Stomach smooth muscle (tissue), 2 donors: ENCODE measurements around the gene GSTA4.
"Not testable (repeated sequence)": the region's sequence is repeated elsewhere in the genome, so short reads cannot be mapped to it uniquely, and the experiment has no call there.

Experiments
- H3K27ac ChIP-seq: one replicate; pipeline ENCODE4 v1.7.0; 2013; ENCODE audit warnings: mild to moderate bottlenecking, low read length, inconsistent platforms
- H3K27me3 ChIP-seq, 2 donors: one replicate each; pipeline ENCODE4 v1.7.0; 2013; ENCODE audit warnings: low read length in 2 of 2; ENCODE audit not compliant: insufficient read depth in 2 of 2, control insufficient read depth in 1 of 2
- H3K36me3 ChIP-seq, 2 donors: one replicate each; pipeline ENCODE4 v1.7.0; 2013; ENCODE audit warnings: low read length in 2 of 2; ENCODE audit not compliant: control insufficient read depth in 2 of 2, insufficient read depth in 2 of 2
- H3K4me1 ChIP-seq: one replicate; pipeline ENCODE4 v1.7.0; 2013; ENCODE audit warnings: low read length; ENCODE audit not compliant: control insufficient read depth, insufficient read depth
- H3K4me3 ChIP-seq, 2 donors: one replicate each; pipeline ENCODE4 v1.7.0; 2013; ENCODE audit warnings: low read length in 2 of 2
- H3K9ac ChIP-seq, 2 donors: one replicate each; pipeline ENCODE4 v1.7.0; 2013; ENCODE audit warnings: low read length in 2 of 2, mild to moderate bottlenecking in 1 of 2
- H3K9me3 ChIP-seq, 2 donors: one replicate each; pipeline ENCODE4 v1.7.0; 2013; ENCODE audit warnings: low read length in 2 of 2; ENCODE audit not compliant: control insufficient read depth in 2 of 2
- donor health status: healthy.
- donor health status: Pancreatic carcinoma.

GSTA4 gene

GRCh38 chr6:52976149-52976548 is 18.9 kb downstream of the GSTA4 start:
- no peaks in the 10 kb centered on the region for H3K4me1 ChIP-seq
- no peak overlapping the region for H3K4me3 ChIP-seq
- no peaks in the 10 kb centered on the region for H3K27me3 ChIP-seq
- no peak overlapping the region for H3K9ac ChIP-seq
- no peaks in the 10 kb centered on the region for H3K36me3 ChIP-seq
- no peak overlapping the region for H3K27ac ChIP-seq
- no peaks in the 10 kb centered on the region for H3K9me3 ChIP-seq

DNA sequence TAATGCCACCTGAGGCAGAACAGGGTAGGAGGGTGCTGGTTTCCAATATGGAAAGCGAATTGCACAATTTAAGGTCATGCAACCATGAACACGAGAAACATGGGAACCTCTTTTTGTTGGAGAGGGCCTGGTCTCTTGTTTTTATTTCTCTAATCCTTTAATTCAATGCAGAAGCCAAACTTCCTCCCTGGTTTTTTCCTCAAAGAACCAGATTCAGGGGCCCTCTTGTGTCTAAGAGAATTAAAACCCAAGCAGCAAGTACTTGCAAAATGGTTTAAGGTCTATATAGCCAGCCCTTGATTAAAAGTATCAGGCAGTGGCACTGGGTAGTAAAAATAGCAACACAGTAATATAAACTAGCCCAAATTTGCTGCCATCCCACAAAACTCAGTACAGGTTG is 19.5 kb downstream of the GSTA4 start:
- H3K9me3 ChIP-seq: no peaks in the 10 kb centered on the region
- H3K9ac ChIP-seq: no peak overlapping the region
- H3K4me3 ChIP-seq: no peak overlapping the region
- H3K36me3 ChIP-seq: no peaks in the 10 kb centered on the region
- H3K4me1 ChIP-seq: no peaks in the 10 kb centered on the region
- H3K27me3 ChIP-seq: no peaks in the 10 kb centered on the region
- no peak overlapping the region for H3K27ac ChIP-seq

GRCh38 chr6:52972989-52973388 is 22.1 kb downstream of the GSTA4 start:
- Histone ChIP-seq H3K27ac (no peak overlapping the region), H3K4me1 (no peaks in the 10 kb centered on the region), H3K36me3 (no peaks in the 10 kb centered on the region), H3K9ac (no peak overlapping the region), H3K9me3 (no peaks in the 10 kb centered on the region), H3K27me3 (no peaks in the 10 kb centered on the region), H3K4me3 (no peak overlapping the region)

DNA sequence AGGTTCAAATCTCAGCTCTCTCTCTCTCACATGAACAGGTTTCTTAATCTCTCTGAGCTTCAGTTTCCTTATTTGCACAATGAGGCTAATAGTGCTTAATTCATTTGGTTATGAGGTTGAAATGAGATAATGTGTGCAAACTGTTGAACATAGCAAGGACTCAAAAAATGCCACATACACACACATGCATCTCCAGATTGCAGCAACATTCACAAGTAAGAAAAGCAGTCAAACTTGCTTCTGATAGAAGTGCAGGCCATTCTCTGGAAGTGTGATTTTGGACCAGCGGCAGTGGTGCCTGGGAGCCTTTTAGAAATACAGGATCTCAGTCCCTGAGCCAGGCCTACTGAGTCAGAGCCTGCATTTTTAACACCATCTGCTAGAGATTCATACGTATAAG is 25.7 kb downstream of the GSTA4 start:
- Histone ChIP-seq H3K27me3 (no peaks in the 10 kb centered on the region), H3K4me1 (no peaks in the 10 kb centered on the region), H3K9ac (no peak overlapping the region), H3K9me3 (no peaks in the 10 kb centered on the region), H3K27ac (no peak overlapping the region), H3K36me3 (no peaks in the 10 kb centered on the region), H3K4me3 (no peak overlapping the region)

DNA sequence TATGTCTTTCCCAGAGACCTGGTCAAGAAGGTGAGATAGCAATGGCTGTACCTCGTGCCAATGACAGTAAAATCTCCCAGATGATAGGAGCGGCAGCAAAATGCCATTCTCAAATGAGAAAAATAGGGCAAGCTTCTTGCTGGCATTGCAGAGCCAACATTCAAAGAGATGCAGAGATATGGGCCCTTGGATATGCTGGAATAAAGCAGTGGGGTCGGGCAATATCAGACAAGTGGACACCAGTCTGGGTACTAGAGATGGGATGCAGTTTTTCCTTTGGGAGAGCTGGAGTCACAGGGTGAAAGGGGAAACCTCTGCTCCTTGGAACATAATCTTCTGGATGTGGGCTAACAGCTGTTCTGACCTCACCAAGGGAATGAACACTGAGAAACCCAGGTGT is 29.0 kb downstream of the GSTA4 start:
- H3K9me3 ChIP-seq: no peaks in the 10 kb centered on the region
- H3K4me3 ChIP-seq: no peak overlapping the region
- H3K4me1 ChIP-seq: no peaks in the 10 kb centered on the region
- no peak overlapping the region for H3K9ac ChIP-seq
- H3K36me3 ChIP-seq: no peaks in the 10 kb centered on the region
- no peaks in the 10 kb centered on the region for H3K27me3 ChIP-seq
- no peak overlapping the region for H3K27ac ChIP-seq

- Histone ChIP-seq H3K4me3 (no peak overlapping the region), H3K4me1 (no peaks in the 10 kb centered on the region), H3K9ac (no peak overlapping the region), H3K27ac (no peak overlapping the region), H3K9me3 (no peaks in the 10 kb centered on the region), H3K27me3 (no peaks in the 10 kb centered on the region), H3K36me3 (no peaks in the 10 kb centered on the region)
These were observed 29.7 kb downstream of the GSTA4 start for GRCh38 chr6:52965380-52965779.

DNA sequence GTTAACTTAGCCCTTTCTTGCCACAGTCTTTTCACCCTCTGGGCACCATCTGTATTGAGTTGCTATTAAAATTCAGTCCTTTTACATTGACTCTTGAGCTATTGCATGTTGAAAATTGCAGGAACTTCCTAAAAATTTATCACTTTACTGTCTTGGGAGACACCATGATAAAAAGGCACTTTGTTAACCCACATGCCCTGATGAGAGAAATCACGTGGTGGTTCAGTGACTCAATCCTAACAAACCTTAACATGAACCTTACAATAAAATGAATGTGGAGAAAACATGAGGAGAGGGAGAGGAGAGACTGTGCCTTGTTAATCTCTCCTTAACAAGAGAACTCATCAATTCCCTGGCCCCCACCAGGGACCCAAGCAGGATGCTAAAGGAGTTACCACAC is 30.8 kb downstream of the GSTA4 start:
- Histone ChIP-seq H3K4me3 (no peak overlapping the region), H3K27ac (no peak overlapping the region), H3K4me1 (no peaks in the 10 kb centered on the region), H3K9ac (no peak overlapping the region), H3K9me3 (no peaks in the 10 kb centered on the region), H3K27me3 (no peaks in the 10 kb centered on the region), H3K36me3 (no peaks in the 10 kb centered on the region)

- Histone ChIP-seq H3K27me3 (no peaks in the 10 kb centered on the region), H3K36me3 (no peaks in the 10 kb centered on the region), H3K4me1 (no peaks in the 10 kb centered on the region), H3K9ac (no peak overlapping the region), H3K9me3 (no peaks in the 10 kb centered on the region), H3K4me3 (no peak overlapping the region), H3K27ac (no peak overlapping the region)
These were observed 32.4 kb downstream of the GSTA4 start for GRCh38 chr6:52962701-52963100.

DNA sequence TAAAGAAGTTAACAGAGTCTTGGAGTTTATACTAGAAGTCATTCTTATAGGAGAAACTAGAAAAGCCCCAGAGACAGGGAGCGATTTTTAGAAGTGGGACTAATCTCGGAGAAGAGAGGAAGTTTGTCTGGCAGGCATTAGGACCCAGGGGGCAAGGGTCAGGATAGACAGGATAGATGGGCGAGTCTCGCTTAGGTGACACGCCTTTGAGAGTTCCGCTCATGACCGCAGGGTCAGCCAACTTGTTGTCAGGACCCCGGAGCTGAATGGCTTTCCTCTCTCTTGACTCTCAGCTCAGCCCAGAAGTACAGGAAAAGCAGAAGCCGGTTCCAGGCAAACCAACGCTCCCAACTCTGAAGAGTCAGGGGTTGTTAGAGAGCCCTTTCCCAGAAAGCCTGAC is 34.1 kb downstream of the GSTA4 start:
- not testable (repeated sequence) for H3K9ac ChIP-seq, H3K27ac ChIP-seq, H3K4me1 ChIP-seq, H3K4me3 ChIP-seq, H3K27me3 ChIP-seq, H3K9me3 ChIP-seq, H3K36me3 ChIP-seq

GRCh38 chr6:52960211-52960610 is 34.9 kb downstream of the GSTA4 start:
- H3K27ac ChIP-seq, H3K9ac ChIP-seq, H3K9me3 ChIP-seq, H3K4me1 ChIP-seq, H3K36me3 ChIP-seq, H3K27me3 ChIP-seq, H3K4me3 ChIP-seq: not testable (repeated sequence)

GRCh38 chr6:52958546-52959255 is 36.4 kb downstream of the GSTA4 start:
- H3K9me3 ChIP-seq: no peaks in the 10 kb centered on the region
- no peak overlapping the region for H3K27ac ChIP-seq
- H3K36me3 ChIP-seq: no peaks in the 10 kb centered on the region
- H3K4me3 ChIP-seq: no peak overlapping the region
- no peaks in the 10 kb centered on the region for H3K27me3 ChIP-seq
- no peak overlapping the region for H3K9ac ChIP-seq
- no peaks in the 10 kb centered on the region for H3K4me1 ChIP-seq
